ENCODE results near the gene ST7.

DNA sequence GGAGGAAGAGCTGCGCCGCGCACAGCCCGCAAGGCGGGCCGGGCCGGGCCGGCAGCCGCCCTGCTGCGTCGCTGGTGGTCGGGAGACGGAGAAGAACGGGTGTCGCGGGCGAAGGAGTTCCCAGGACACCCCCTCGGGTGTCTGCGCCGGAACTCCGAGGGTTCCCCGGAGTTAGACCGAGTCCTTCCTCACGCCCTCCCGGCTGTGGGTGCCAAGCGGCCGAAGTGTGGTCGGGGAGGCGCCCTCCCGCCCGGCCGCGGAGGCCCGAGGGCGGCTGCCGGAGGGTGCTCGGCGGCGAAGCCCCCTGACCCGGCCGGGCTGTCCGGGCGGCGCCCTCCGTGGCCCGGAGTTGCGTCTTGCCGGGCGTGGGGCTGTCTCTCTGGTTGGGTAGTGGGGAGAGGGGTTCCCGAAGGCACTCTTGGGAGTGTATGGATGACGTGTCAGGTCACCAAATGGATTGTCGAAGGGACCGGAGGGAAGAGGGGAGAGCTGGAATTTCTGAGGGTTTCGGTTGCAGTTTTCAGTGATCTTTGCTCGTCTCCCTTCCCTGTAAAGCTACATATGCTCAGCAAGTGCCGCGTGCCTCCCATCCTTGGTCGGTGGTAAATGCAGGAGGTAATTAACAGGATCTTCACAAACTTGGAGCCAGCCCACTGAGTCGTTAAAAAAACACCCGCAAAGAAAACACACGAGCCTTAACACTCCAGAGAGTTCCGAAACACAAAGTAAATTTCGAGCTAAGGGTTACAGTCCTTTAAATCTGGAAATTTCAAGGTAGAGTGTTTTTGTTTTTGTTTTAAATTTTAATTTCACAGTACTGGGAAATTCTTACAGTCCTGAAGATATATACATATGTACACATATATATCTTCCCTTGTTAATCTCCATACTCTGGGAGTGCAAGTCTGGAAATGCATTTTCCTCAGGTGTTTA is 871 bp downstream of the ST7 start:
- no peak for TF ChIP-seq EZH2 (IDR thresholded peaks at IDR 0.05; ENCODE audit: low read length)
- TF ChIP-seq, protein P1, sequence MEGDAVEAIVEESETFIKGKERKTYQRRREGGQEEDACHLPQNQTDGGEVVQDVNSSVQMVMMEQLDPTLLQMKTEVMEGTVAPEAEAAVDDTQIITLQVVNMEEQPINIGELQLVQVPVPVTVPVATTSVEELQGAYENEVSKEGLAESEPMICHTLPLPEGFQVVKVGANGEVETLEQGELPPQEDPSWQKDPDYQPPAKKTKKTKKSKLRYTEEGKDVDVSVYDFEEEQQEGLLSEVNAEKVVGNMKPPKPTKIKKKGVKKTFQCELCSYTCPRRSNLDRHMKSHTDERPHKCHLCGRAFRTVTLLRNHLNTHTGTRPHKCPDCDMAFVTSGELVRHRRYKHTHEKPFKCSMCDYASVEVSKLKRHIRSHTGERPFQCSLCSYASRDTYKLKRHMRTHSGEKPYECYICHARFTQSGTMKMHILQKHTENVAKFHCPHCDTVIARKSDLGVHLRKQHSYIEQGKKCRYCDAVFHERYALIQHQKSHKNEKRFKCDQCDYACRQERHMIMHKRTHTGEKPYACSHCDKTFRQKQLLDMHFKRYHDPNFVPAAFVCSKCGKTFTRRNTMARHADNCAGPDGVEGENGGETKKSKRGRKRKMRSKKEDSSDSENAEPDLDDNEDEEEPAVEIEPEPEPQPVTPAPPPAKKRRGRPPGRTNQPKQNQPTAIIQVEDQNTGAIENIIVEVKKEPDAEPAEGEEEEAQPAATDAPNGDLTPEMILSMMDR (optimal IDR thresholded peaks at IDR 0.05 in 1 of 3, IDR thresholded peaks at IDR 0.05 in 1 of 3, conservative IDR thresholded peaks at IDR 0.05 in 1 of 3; ENCODE audit: extremely low read depth in 1 of 3, insufficient read depth in 2 of 3, low read length in 3 of 3): no peak
